GM19035 (cell line): ENCODE data around the gene CUL3.
"Not testable (repeated sequence)": the region's sequence is repeated elsewhere in the genome, so short reads cannot be mapped to it uniquely, and the experiment has no call there.

Experiments
- ATAC-seq: cut with Tn5 transposase; IDR thresholded peaks from one replicate; pipeline ENCODE4 v1.9.1; 2021; ENCODE audit not compliant: unreplicated experiment

Gene CUL3

GRCh38 chr2:224545884-224546644 is 39.1 kb downstream of the CUL3 start:
- peak; percentile 65 for ATAC-seq

- ATAC-seq: no peak
Observed at GRCh38 chr2:224543939-224544338, 41.2 kb downstream of the CUL3 start.

DNA sequence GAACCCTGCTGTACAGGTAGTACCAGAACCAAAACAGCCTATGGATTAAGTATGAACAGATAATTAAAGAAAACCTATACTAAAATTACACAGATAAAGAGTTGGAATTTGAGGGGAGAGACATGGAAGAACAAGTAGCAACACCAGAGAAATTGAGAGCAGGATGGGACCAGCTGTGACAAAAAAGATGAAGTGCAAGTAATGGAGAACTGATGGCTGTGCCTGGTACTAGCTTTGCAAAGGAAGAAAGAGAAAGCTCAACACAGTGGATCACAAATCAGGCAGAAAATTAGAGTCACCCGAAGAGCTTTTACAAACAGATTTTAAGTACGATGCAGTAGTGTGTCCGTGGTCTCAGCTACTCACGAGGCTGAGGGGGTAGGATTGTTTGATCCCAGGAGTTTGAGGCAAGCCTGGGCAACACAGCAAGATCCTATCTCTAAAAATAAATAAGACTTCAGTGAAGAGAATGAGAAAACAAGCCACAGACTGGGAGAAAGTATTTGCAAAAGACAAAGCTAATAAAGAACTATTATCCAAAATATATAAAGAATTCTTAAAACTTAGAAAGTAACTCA is 46.5 kb downstream of the CUL3 start:
- no peak for ATAC-seq

GRCh38 chr2:224532931-224533330 is 52.2 kb downstream of the CUL3 start:
- no peak for ATAC-seq

- ATAC-seq: no peak
Observed at GRCh38 chr2:224532441-224532840, 52.7 kb downstream of the CUL3 start.

DNA sequence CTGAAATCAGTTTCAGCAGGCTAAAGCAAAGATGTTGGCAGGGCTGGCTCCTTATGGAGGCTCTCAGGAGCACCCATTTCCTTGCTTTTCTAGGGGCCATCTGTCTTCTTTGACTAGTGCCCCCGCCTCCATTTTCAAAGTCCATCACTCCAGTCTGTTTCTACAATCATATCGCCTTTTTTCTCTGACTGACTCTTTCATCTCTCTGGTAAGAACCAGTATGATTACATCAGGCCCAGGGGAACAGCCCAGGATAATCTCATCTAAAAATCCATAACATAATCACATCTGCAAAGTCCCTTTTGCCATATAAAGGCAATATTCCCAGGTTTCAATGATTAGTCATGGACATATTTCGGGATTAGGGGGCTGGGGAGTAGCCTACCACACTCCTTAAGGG is 57.0 kb downstream of the CUL3 start:
- no peak for ATAC-seq

GRCh38 chr2:224525774-224526173 is 59.4 kb downstream of the CUL3 start:
- no peak for ATAC-seq

- no peak for ATAC-seq
Observed at GRCh38 chr2:224524657-224525056, 60.5 kb downstream of the CUL3 start.

- ATAC-seq: peak; percentile 16
Observed at GRCh38 chr2:224523626-224524577, 61.3 kb downstream of the CUL3 start.

- not testable (repeated sequence) for ATAC-seq
Observed at GRCh38 chr2:224522483-224522882, 62.7 kb downstream of the CUL3 start.

- ATAC-seq: peak; percentile 73
Observed at GRCh38 chr2:224520064-224520463, 65.1 kb downstream of the CUL3 start.

GRCh38 chr2:224518806-224519580 is 66.2 kb downstream of the CUL3 start:
- no peak for ATAC-seq

- no peak for ATAC-seq
Observed at GRCh38 chr2:224517963-224518362, 67.2 kb downstream of the CUL3 start.

DNA sequence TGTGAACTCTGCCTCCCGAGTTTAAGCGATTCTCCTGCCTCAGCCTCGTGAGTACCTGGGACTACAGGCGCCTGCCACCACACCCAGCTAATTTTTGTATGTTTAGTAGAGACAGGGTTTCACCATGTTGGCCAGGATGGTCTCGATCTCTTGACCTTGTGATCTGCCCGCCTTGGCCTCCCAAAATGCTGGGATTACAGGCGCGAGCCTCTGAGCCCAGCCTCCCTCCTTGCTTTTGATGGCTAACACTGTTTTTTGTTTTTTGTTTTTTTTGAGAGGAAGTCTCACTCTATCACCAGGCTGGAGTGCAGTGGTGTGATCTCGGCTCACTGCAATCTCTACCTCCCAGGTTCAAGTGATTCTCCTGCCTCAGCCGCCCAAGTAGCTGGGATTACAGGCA is 68.8 kb downstream of the CUL3 start:
- ATAC-seq: not testable (repeated sequence)

- no peak for ATAC-seq
Observed at GRCh38 chr2:224513991-224514390, 71.2 kb downstream of the CUL3 start.

DNA sequence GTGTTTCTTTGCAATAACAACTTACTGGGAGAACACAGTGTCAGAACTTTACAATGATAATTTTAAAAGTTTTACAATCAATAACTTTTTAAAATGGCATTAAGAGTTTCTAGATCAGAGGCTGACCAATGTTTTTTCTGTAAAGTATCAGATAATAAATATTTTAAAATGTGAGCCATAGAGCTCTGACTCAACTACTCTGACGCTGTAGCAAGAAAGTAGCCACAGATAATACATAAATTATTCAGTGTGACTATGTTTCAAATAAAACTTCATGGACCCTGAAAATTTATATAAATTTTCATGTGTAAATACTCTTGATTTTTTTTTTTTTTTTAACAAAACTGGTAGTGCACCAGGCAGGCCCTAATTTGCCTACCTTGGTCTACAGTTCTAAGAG is 77.4 kb downstream of the CUL3 start:
- no peak for ATAC-seq

- no peak for ATAC-seq
Observed at GRCh38 chr2:224506494-224506893, 78.7 kb downstream of the CUL3 start.

- ATAC-seq: no peak
Observed at GRCh38 chr2:224498991-224499390, 86.2 kb downstream of the CUL3 start.

- no peak for ATAC-seq
Observed at GRCh38 chr2:224492531-224492930, 92.6 kb downstream of the CUL3 start.

- ATAC-seq: not testable (repeated sequence)
Observed at GRCh38 chr2:224487940-224488339, 97.2 kb downstream of the CUL3 start.
